DMS153 treated with DMSO at 0.1 percent for 48 hours (cell line): Measurements from ENCODE around the gene TRPM2.
"Not testable (repeated sequence)": the region's sequence is repeated elsewhere in the genome, so short reads cannot be mapped to it uniquely, and the experiment has no call there.

Source experiments
- DNase-seq: peaks from one replicate; lab custom pipeline; 2025; ENCODE audit not compliant: unreplicated experiment; lab: John Stamatoyannopoulos, UW

Gene TRPM2

DNA sequence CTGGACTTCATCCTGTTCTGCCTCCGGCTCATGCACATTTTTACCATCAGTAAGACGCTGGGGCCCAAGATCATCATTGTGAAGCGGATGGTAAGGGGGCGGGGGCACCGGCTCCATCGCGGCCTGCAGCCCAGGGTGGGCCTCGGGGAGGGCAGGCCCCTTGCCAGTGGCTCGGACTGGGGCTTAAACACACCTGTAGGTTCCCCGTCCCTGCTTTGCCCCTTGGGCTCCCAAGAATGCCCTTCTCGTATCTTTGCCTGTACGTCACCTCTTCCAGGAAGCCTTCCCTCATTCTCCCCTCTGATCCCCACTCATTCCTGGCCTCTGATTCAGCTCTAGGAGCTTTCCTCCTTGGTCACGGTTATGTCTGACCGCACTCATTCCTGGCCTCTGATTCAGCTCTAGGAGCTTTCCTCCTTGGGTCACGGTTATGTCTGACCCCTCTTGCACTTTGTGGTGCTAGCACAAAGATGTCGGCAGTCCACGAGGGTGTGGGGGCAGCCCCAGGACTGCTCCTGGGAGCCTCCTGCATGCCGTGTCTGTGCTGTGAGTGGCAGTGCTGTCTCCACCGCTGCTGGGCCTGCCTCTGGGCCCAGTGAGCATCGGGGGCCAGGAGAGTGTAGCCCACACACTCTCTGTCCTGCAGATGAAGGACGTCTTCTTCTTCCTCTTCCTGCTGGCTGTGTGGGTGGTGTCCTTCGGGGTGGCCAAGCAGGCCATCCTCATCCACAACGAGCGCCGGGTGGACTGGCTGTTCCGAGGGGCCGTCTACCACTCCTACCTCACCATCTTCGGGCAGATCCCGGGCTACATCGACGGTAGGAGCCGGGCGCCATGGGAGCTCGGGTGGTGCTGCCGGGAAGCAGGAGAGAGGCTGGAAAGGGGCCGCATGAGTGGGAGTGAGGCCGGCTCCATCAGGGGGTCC is 52.8 kb downstream of the TRPM2 start:
- DNase-seq, result no peak

GRCh38 chr21:44406953-44407352 is 53.5 kb downstream of the TRPM2 start:
- no peak for DNase-seq

DNA sequence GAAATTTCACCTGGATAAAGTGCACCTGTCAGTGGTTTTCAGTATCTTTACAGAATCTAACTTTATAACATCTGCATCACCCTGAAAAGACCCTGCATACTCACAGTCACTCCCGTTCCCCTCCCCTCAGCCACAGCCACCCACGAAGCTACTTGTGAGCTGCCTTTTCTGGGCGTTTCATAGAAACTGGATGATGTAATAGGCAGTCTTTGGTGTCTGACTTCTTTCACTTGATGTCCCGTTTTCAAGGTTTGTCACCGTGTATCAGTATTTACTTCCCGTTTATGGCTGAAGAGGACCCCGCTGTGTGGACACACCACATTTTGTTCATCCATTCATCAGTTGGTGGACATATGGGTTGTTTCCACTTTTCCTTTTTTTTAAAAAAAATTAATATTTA is 54.1 kb downstream of the TRPM2 start:
- no peak for DNase-seq

DNA sequence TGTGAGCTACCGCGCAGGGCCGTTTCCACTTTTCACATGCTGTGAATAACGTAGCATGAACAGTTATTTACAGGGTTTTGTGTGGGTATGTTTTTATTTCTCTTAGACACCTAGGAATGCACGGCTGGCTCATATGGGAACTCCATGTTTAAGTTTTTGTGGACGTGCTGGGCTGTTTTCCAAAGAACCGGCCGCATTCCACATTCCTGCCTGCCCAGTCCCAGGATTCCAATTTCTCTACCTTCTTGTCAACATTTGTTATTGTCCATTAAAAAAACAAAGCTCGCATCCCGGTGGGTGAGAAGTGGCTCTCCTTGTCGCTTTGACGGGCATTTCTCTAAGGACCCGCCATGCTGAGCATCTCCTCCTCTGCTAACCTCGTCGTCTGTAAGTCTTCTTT is 54.8 kb downstream of the TRPM2 start:
- DNase-seq, result no peak

GRCh38 chr21:44413566-44414290 is 60.3 kb downstream of the TRPM2 start:
- no peak for DNase-seq

GRCh38 chr21:44414291-44415072 is 61.1 kb downstream of the TRPM2 start:
- no peak for DNase-seq

DNA sequence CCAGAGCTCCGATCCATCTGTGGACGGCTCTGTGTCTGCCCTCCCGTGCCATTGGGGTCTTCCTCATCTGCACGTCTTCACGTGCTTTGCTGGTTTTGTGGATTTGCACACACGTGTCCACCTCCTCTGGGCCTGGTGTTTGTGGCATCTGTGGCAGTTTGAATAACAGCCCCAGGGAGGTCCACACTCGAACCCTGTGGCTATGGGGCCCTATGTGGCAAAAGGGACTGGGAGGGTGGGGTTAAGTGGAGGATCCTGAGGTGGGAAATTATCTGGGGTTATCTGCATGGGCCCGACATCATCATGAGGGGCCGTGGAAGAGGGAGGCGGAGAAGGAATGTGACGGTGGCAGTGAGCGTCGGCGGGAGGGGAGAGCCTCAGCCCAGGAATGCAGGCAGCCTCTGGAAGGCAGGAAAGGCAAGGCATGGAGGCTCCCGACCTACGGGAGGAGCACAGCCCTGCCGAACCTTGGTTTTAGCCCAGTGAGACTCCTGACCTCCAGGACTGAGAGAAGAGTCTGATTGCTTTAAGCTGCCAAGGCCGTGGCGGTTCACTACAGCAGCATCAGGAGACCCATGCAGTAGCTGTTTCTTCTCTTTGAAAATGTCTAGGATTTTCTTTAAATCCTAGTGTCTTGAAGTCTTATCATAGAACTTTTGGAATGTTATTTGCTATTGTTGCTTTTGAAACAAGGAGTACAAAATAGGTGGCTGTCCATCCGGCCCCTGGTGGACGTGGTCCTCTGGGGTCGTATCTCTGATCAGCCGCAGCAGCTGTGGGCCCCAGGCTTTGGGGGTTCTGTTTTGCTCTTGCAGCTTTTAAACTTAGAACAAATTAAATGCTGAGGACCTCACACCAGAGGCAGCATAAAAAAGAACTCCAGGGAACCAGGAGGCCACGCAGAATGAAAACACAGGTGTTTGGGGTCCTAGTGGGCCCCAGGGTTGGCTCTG is 61.9 kb downstream of the TRPM2 start:
- DNase-seq, result no peak

- no peak for DNase-seq
Observed at GRCh38 chr21:44416193-44416592, 62.8 kb downstream of the TRPM2 start.

DNA sequence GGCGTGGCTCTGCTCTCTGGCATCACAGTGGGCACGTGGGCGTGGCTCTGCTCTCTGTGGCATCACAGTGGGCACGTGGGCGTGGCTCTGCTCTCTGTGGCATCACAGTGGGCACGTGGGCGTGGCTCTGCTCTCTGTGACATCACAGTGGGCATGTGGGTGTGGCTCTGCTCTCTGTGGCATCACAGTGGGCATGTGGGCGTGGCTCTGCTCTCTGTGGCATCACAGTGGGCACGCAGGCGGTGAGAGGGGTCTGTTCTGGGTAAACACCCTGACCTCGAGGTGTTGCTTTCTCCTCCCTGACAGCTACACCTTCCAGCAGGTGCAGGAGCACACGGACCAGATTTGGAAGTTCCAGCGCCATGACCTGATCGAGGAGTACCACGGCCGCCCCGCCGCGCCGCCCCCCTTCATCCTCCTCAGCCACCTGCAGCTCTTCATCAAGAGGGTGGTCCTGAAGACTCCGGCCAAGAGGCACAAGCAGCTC is 64.2 kb downstream of the TRPM2 start:
- not testable (repeated sequence) for DNase-seq

DNA sequence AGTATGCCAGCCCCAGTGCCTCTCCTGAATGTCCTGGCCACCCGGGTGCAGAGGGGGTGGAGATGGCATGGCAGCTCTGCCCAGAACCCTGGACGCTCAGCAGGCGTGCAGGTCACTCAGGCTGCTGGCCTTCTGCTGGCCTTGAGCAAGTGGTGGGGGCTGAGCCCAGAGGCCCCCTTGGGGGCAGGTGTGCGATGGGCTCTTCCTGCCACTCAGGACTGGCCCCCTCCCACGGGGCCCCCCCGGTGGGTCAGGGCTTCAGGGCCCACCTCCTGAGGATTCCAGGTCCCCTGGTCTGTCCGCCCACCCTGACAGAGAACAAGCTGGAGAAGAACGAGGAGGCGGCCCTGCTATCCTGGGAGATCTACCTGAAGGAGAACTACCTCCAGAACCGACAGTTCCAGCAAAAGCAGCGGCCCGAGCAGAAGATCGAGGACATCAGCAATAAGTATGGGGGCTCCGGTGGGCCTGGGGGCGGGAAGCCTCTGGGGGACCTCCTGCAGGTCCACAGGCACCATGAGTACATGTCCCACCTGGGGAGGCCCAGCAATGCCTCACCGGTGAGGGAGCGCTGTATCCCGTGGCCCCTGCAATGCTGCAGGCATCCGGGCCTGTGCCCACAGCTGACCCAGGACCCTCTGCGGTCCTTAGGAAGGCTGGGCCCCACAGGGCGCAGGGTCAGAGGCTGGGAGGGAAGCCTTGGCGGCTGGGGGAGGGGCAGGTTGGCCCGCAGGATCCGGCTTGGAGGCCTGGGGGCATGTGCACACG is 64.9 kb downstream of the TRPM2 start:
- DNase-seq, result no peak

- DNase-seq, result no peak
Observed at GRCh38 chr21:44418876-44419230, 65.4 kb downstream of the TRPM2 start.

- no peak for DNase-seq
Observed at GRCh38 chr21:44419679-44420078, 66.3 kb downstream of the TRPM2 start.

- no peak for DNase-seq
Observed at GRCh38 chr21:44420416-44421205, 67.2 kb downstream of the TRPM2 start.

DNA sequence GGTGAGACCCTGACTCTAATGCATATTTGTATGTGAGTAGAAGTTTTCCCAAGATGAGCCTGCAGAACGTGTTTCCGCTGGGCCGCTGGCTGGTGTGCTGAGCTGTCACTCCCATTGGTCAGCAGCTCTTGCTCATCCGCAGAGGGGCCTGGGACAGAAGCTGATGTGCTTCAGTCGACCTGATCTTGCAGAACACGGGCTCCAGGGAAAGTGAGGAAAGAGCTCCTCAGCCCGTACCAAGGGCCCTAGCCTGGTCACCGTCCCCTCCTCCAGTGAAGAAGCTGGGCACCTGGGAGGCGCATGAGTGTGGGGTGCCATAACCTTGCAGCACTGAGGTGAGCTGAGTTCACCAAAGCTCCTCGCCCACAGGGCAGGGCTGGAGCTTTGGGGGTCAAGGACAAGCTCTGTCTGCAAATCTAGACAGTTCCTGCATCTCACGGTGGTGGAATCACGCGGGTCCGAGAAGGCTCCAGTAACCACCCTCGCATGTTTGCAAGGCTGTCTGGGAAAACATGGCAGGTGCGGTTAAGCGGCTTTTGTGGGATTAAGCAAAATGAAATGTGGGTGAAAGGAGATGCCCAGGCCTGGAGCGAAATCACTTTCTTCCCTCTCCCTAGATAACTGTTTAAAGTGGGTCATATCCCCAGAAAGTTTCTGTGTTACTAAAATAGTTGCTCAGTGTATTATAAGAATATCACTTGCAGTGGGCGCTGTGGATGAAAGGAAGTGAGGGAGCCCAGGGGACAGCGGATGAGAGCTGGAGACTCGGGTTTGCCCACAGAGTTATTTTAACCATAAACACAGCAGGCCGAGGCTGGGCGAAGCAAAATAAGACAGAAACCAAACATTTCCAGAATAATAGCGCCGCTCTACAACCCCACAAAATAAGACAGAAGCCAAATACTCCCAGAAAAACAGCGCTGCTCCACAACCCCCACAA is 68.8 kb downstream of the TRPM2 start:
- DNase-seq, result no peak

GRCh38 chr21:44423312-44423821 is 69.9 kb downstream of the TRPM2 start:
- no peak for DNase-seq

- DNase-seq, result no peak
Observed at GRCh38 chr21:44423941-44424607, 70.7 kb downstream of the TRPM2 start.
